Gastroesophageal sphincter (tissue), 4 donors: ENCODE measurements around the gene LRRC31. TPM values are rescaled to one million over a fixed set of nuclear protein-coding genes. Genes with fewer than 3 reads are reported as not detected.

ENCODE experiments used
- ATAC-seq: fragments of 150-250 bp; one replicate; pipeline ENCODE4 v1.9.1; 2016; ENCODE audit warnings: mild to moderate bottlenecking, moderate library complexity
- H3K27ac ChIP-seq, 4 donors: fragments of 200-600 bp; sonication (generic) in 3 of 4; 1 replicate in 3 of 4; 2 replicates in 1 of 4; pipeline ENCODE4 v1.5.1; 2016 to 2019
- H3K27me3 ChIP-seq: fragments of 200-600 bp; sonication (generic); one replicate; pipeline ENCODE4 v1.5.1; 2019
- H3K36me3 ChIP-seq, 2 donors: fragments of 200-600 bp; sonication (generic); one replicate each; pipeline ENCODE4 v1.5.1; 2019; ENCODE audit warnings: control low read depth in 1 of 2
- H3K4me1 ChIP-seq, 3 donors: fragments of 200-600 bp; sonication (generic); 1 replicate in 2 of 3; 2 replicates in 1 of 3; pipeline ENCODE4 v1.5.1; 2016 to 2019; ENCODE audit warnings: control low read depth in 2 of 3
- H3K4me3 ChIP-seq, 2 donors: fragments of 200-600 bp; sonication (generic); one replicate each; pipeline ENCODE4 v1.5.1; 2019; ENCODE audit warnings: mild to moderate bottlenecking in 1 of 2, moderate library complexity in 1 of 2
- H3K9me3 ChIP-seq, 3 donors: fragments of 200-600 bp; sonication (generic); one replicate each; pipeline ENCODE4 v1.5.1; 2017 to 2019; ENCODE audit warnings: control low read depth in 2 of 3
- EP300 ChIP-seq: sonication (generic); formaldehyde crosslinking; IDR thresholded peaks from one replicate; pipeline ENCODE4 v1.6.1; 2017; ENCODE audit warnings: antibody characterized with exemption, mild to moderate bottlenecking
- POLR2A ChIP-seq, 2 donors: fragments of 450-650 bp; IDR thresholded peaks; one replicate each; pipeline ENCODE4 v1.6.1; 2017; ENCODE audit warnings: antibody characterized with exemption in 2 of 2, mild to moderate bottlenecking in 2 of 2, moderate library complexity in 1 of 2
- POLR2AphosphoS5 ChIP-seq: sonication (generic); formaldehyde crosslinking; IDR thresholded peaks from one replicate; pipeline ENCODE4 v1.6.1; 2017; ENCODE audit warnings: antibody characterized with exemption
- WGBS, 2 donors: methylation state at CpG; one replicate each; pipeline ENCODE4 v1.1.5; 2018; ENCODE audit warnings: low coverage in 1 of 2; 5-methylcytosine and 5-hydroxymethylcytosine counted together
- total RNA-seq, 4 donors: library from RNA; depleted of rRNA; stranded (reverse); fragments of >200 nt; gene quantifications; one replicate each; pipeline ENCODE4 v1.1.0, GENCODE V29; 2016
- TF ChIP-seq, protein P1 (sequence below), 4 experiments: fragments of 200-600 bp in 2 of 4; fragments of 450-650 bp in 2 of 4; sonication (generic) in 1 of 4; IDR thresholded peaks; one replicate each; pipeline ENCODE4 v1.5.1; 2017 to 2019; ENCODE audit warnings: antibody characterized with exemption in 4 of 4, mild to moderate bottlenecking in 2 of 4, moderate library complexity in 2 of 4

Gene LRRC31
- total RNA-seq, 4 donors from 2014 or later: 0.35 TPM; not detected in 3

DNA sequence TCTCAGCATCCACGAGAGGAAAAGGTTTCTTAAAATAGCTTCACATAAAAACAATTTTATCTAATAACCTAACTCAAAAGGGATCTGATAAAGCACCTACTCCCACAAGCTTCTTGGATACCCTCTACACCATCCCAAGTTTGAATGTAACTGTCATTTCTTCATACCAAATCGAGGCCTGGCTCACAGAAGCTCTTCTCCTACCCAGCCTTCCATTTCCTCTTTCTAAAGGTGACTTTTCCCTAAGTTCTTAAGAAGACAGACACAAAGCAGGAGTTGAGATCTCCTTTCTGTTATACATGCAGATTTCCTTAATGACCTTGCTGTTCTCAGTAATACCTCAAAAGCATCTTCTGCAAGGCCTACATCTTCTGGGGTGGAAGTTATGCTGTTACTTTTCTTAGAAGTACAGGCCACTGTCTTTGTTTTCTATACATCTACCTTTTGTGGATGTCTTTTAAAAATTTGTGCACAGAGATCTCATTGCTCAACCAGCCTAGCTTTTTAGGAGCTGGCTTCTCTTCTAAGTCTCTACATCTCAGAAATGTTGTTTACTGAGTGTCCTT lies 60.4 kb downstream of the LRRC31 start:
- TF ChIP-seq EP300 (no peak), POLR2AphosphoS5 (no peak), POLR2A (IDR thresholded peaks at IDR 0.05) (no peak)
- TF ChIP-seq, protein P1, sequence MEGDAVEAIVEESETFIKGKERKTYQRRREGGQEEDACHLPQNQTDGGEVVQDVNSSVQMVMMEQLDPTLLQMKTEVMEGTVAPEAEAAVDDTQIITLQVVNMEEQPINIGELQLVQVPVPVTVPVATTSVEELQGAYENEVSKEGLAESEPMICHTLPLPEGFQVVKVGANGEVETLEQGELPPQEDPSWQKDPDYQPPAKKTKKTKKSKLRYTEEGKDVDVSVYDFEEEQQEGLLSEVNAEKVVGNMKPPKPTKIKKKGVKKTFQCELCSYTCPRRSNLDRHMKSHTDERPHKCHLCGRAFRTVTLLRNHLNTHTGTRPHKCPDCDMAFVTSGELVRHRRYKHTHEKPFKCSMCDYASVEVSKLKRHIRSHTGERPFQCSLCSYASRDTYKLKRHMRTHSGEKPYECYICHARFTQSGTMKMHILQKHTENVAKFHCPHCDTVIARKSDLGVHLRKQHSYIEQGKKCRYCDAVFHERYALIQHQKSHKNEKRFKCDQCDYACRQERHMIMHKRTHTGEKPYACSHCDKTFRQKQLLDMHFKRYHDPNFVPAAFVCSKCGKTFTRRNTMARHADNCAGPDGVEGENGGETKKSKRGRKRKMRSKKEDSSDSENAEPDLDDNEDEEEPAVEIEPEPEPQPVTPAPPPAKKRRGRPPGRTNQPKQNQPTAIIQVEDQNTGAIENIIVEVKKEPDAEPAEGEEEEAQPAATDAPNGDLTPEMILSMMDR (IDR thresholded peaks at IDR 0.05): no peak
- no peak overlapping the region for H3K4me3 ChIP-seq
- H3K27me3 ChIP-seq: no peaks in the 10 kb centered on the region
- no peak for ATAC-seq
- H3K27ac ChIP-seq: no peak overlapping the region
- H3K9me3 ChIP-seq: no peaks in the 10 kb centered on the region
- H3K4me1 ChIP-seq: peaks cover 0 to 45% (median 11%) of the 10 kb centered on the region in 3 donors
- H3K36me3 ChIP-seq: peaks cover 0 to under 1% of the 10 kb centered on the region in 2 donors
- 20 to 25% methylated on average over 2 of the region's 2 CpGs for WGBS, 2 donors

DNA sequence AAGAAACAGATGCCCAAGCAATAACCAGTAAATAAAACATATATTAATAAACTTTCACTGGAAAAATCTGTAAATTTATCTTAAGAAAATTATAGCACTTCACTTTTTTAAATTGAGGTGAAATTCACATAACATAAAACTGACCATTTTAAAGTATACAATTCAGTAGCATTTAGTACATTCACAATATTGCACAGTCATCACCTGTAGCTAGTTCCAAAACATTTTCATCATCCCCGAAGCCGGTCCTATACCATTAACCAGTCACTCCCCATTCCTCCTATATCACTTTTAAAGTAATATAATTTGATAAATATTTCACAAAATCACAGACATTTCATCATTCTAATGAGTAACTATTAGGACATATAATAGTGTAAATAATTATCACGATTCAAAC lies 65.1 kb downstream of the LRRC31 start:
- H3K4me3 ChIP-seq: no peak overlapping the region
- no peaks in the 10 kb centered on the region for H3K27me3 ChIP-seq
- H3K4me1 ChIP-seq: peaks cover 0 to 9% (median 0%) of the 10 kb centered on the region in 3 donors
- no peak for ATAC-seq
- WGBS, 2 donors: 94 to 98% methylated on average over 3 of the region's 3 CpGs
- H3K9me3 ChIP-seq: no peaks in the 10 kb centered on the region
- peaks cover 0 to 25% of the 10 kb centered on the region in 2 donors for H3K36me3 ChIP-seq
- TF ChIP-seq EP300 (no peak), POLR2A (IDR thresholded peaks at IDR 0.05) (no peak), POLR2AphosphoS5 (no peak)
- TF ChIP-seq, protein P1 (IDR thresholded peaks at IDR 0.05): no peak
- H3K27ac ChIP-seq: no peak overlapping the region

DNA sequence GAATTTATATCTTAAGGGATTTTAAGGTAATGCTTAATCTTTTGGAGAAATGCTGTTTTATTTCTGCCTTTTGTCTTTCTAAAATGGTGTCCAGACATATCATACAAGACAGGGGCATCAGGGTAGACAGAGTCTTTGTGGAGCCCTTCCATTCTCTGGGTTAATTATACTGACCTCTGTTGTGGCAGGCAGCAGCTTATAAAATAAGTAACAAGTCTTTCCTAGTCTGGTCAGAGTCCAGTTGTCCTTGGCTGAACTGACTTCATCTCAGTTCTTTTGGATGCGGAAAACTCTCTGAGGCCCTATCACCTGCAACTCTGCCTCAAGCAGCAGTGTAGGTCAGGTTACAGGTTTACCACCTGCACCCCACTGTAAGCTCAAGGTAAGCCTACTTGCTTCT lies 77.4 kb downstream of the LRRC31 start:
- no peak for ATAC-seq
- Histone ChIP-seq H3K9me3 (no peaks in the 10 kb centered on the region), H3K27me3 (no peaks in the 10 kb centered on the region), H3K4me3 (no peak overlapping the region), H3K27ac (no peak overlapping the region), H3K36me3 (peaks cover 0 to 52% of the 10 kb centered on the region in 2 donors), H3K4me1 (no peaks in the 10 kb centered on the region)
- TF ChIP-seq, protein P1 (IDR thresholded peaks at IDR 0.05): no peak
- TF ChIP-seq POLR2A (IDR thresholded peaks at IDR 0.05) (no peak), EP300 (no peak), POLR2AphosphoS5 (no peak)
- 100% methylated on average over 1 of the region's 1 CpG for WGBS, 2 donors

DNA sequence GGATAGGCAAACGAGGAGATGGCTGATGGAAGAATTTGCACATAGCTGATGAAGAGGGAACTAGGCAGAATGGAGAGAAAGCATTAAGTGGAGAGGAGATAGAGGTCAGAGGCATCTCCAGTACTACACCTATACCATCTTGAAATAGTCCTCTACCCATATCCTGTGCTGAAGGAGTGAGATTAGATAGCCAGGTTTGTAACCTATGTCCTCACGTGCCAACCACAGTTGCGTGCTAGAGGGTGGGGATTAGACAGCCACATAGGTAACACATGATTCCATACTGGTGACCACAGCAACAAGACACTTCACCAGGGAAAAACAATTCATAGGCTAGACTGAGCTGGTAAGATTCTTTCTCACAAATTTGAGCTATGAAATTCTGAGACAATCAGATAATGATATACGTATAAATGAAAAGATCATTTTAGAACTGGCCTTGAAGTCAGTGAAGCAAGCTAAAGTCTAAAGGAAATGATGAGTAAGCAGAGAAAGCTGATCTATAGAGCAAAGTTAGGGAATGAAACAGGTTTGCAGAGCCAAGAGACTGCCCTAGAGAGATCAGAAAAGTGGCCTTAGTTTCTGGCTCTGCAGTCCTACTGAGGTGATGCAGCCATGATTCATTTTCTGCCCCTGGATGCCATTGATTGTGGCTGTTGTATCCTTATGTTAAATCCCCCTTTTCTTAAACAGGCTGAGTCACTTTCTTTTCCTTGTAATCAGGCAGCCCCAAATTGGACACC lies 78.9 kb downstream of the LRRC31 start:
- TF ChIP-seq POLR2A (IDR thresholded peaks at IDR 0.05): no peak
- TF ChIP-seq EP300: no peak
- TF ChIP-seq POLR2AphosphoS5: no peak
- TF ChIP-seq, protein P1 (IDR thresholded peaks at IDR 0.05): no peak
- WGBS, 2 donors: 81 to 97% methylated on average over 3 of the region's 4 CpGs

DNA sequence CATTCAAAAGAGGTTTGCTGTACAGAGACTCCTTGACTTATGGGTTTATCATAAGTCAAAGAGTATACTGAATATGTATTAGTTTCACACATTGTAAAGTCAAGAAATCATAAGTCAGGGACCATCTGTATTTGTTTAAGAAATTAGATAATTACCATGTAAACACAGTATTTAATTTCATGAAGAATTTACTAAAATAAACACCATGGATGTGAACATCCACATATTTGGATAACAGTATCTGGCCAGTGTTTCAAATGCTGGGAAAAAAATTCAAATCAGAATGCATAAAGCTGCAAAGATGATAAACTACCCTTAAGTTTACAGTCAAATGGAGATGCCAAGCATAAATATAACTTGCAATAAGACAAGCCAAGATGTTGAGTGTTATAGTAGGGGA lies 79.5 kb downstream of the LRRC31 start:
- Histone ChIP-seq H3K4me1 (no peaks in the 10 kb centered on the region), H3K36me3 (peaks cover 10 to 74% of the 10 kb centered on the region in 2 donors), H3K4me3 (no peak overlapping the region), H3K27me3 (no peaks in the 10 kb centered on the region), H3K9me3 (no peaks in the 10 kb centered on the region), H3K27ac (no peak overlapping the region)
- TF ChIP-seq, protein P1 (IDR thresholded peaks at IDR 0.05): no peak
- TF ChIP-seq POLR2AphosphoS5 (no peak), POLR2A (IDR thresholded peaks at IDR 0.05) (no peak), EP300 (no peak)
- ATAC-seq: no peak

More for the DNA sequence above, 78.9 kb downstream of the LRRC31 start:
- no peak for ATAC-seq
- Histone ChIP-seq H3K27me3 (no peaks in the 10 kb centered on the region), H3K4me1 (no peaks in the 10 kb centered on the region), H3K4me3 (no peak overlapping the region), H3K9me3 (no peaks in the 10 kb centered on the region), H3K27ac (no peak overlapping the region), H3K36me3 (peaks cover 6 to 67% of the 10 kb centered on the region in 2 donors)
